Ovary (tissue), 9 donors: ENCODE data around the gene GAL3ST2. TPM values are rescaled to one million over a fixed set of nuclear protein-coding genes. Genes with fewer than 3 reads are reported as not detected.

Source experiments
- DNase-seq, 5 donors: peaks; one replicate each; pipeline ENCODE4 v3.0.0-alpha.2; 2019 to 2020
- H3K27ac ChIP-seq, 2 donors: fragments of 200-600 bp; one replicate each; pipeline versions ENCODE4 v1.5.1 to v1.8.0; 2019 to 2022
- H3K27me3 ChIP-seq: fragments of 200-600 bp; one replicate; pipeline ENCODE4 v1.8.0; 2022
- H3K36me3 ChIP-seq: fragments of 200-600 bp; sonication (generic); one replicate; pipeline ENCODE4 v1.5.1; 2019
- H3K4me1 ChIP-seq: one replicate; pipeline ENCODE4 v1.8.1; 2013; ENCODE audit warnings: mild to moderate bottlenecking, moderate library complexity; ENCODE audit not compliant: insufficient read depth
- H3K4me3 ChIP-seq: fragments of 200-600 bp; sonication (generic); one replicate; pipeline ENCODE4 v1.5.1; 2017
- H3K9me3 ChIP-seq, 2 donors: fragments of 200-600 bp in 1 of 2; sonication (generic) in 1 of 2; one replicate each; pipeline versions ENCODE4 v1.5.1 to v1.8.1; 2013 to 2019; ENCODE audit warnings: mild to moderate bottlenecking in 1 of 2, moderate library complexity in 1 of 2
- CTCF ChIP-seq, 3 donors: fragments of 450-650 bp in 2 of 3; fragments of 200-600 bp in 1 of 3; IDR thresholded peaks; one replicate each; pipeline versions ENCODE4 v1.5.1 to v1.8.0; 2016 to 2022; ENCODE audit warnings: antibody characterized with exemption in 3 of 3, mild to moderate bottlenecking in 1 of 3
- EP300 ChIP-seq: sonication (generic); formaldehyde crosslinking; IDR thresholded peaks from one replicate; pipeline ENCODE4 v1.6.1; 2017; ENCODE audit warnings: antibody characterized with exemption
- POLR2A ChIP-seq: fragments of 450-650 bp; IDR thresholded peaks from one replicate; pipeline ENCODE4 v1.6.1; 2017; ENCODE audit warnings: antibody characterized with exemption, mild to moderate bottlenecking, moderate library complexity
- WGBS, 3 donors: extraction: QIAGEN DNeasy Blood & Tissue Kit in 1 of 3; methylation state at CpG; one replicate each; pipeline versions ENCODE4 v1.1.5 to v1.1.7; 2013 to 2017; 5-methylcytosine and 5-hydroxymethylcytosine counted together
- intact Hi-C, 4 donors: fragments of 100-400 bp; cut with DNase I; formaldehyde crosslinking; loops; one replicate each; pipeline versions ENCODE4 v1.11.0 to v1.15.1; 2022 to 2023
- polyA plus RNA-seq, 2 donors: library from polyadenylated mRNA; stranded (reverse); fragments of 200-250 nt in 1 of 2; fragments of 350-450 nt in 1 of 2; fragmentation: Illumina TruSeq in 1 of 2; extraction: RNeasy Lipid Tissue Mini Kit (QIAGEN cat#74804) in 1 of 2; gene quantifications; one replicate each; pipeline ENCODE4 v1.2.3, GENCODE V29; 2013 to 2014
- total RNA-seq, 7 donors: library from RNA; depleted of rRNA in 2 of 7; stranded (reverse); fragments of >200 nt in 2 of 7; fragmentation: NEBNext Ultra II Directional in 3 of 7; extraction: Animal tissue kit (Norgen Biotek cat#: 25700) in 3 of 7; gene quantifications; one replicate each; pipeline versions ENCODE4 v1.1.0 to v1.2.4, GENCODE V29; 2016 to 2023
- donor health status: DM: no; HTN: no; CAD: no; lungs with moderate emphysema.
- donor health status: DM: no; HTN: no; CAD: no.
- donor health status: Bipolar disorder and iron deficiency.
- donor health status: DM: yes; HTN: yes; CAD: no.
- donor health status: DM: no; HTN: no; CAD: no.
- donor health status: DM: yes; HTN: yes; CAD: no.

Gene GAL3ST2
- total and polyA plus RNA-seq, 9 donors: 0.05 to 4.3 (median 0.57) TPM; not detected in 3

GRCh38 chr2:241808721-241809382, 32.2 kb downstream of the GAL3ST2 start, which contains the start of gene NEU4:
Gene NEU4, plus strand, starts transcription at chr2:241809193. Its CDS starts 5,292 bp downstream, at chr2:241814485.
- H3K27ac ChIP-seq: no peak within 1 kb of the TSS
- peaks cover 1% of the 10 kb centered on the region for H3K4me1 ChIP-seq
- H3K4me3 ChIP-seq: no peak within 1 kb of the TSS

GRCh38 chr2:241809383-241810306, 33.0 kb downstream of the GAL3ST2 start:
- 82 to 89% (median 82%) methylated on average over 29 of the region's 29 CpGs for WGBS, 3 donors
- TF ChIP-seq EP300: no peak
- TF ChIP-seq CTCF (IDR thresholded peaks at IDR 0.05): no peak
- TF ChIP-seq POLR2A: no peak
- no peaks in the 10 kb centered on the region for H3K9me3 ChIP-seq
- peaks cover 1% of the 10 kb centered on the region for H3K4me1 ChIP-seq
- DNase-seq: peak in 2 of 5 donors; percentile 14 to 38
- H3K27ac ChIP-seq: no peak overlapping the region
- no peaks in the 10 kb centered on the region for H3K27me3 ChIP-seq
- intact Hi-C loops: loop anchor here in 1 of 4 donors (5.0 kb wide), 1 partner anchor 847 kb away; no protein-coding TSS in a partner anchor
- H3K36me3 ChIP-seq: no peaks in the 10 kb centered on the region
- H3K4me3 ChIP-seq: no peak overlapping the region

More at GRCh38 chr2:241808721-241809382, 32.2 kb downstream of the GAL3ST2 start, which contains the start of gene NEU4:
- no peaks in the 10 kb centered on the region for H3K27me3 ChIP-seq
- WGBS, 3 donors: 88 to 94% (median 89%) methylated on average over 31 of the region's 31 CpGs
- H3K9me3 ChIP-seq: no peaks in the 10 kb centered on the region
- TF ChIP-seq EP300 (no peak), CTCF (IDR thresholded peaks at IDR 0.05) (no peak), POLR2A (no peak)
- DNase-seq: peak in 3 of 5 donors; percentile 12 to 45 (median 16)
- no peaks in the 10 kb centered on the region for H3K36me3 ChIP-seq
- intact Hi-C loops: no loop called here

- no peak for TF ChIP-seq EP300
- TF ChIP-seq POLR2A: no peak
- no peak for TF ChIP-seq CTCF (IDR thresholded peaks at IDR 0.05)
- H3K27ac ChIP-seq: no peak overlapping the region
- no peaks in the 10 kb centered on the region for H3K9me3 ChIP-seq
- intact Hi-C loops: loop anchor here in 1 of 4 donors (5.0 kb wide), 1 partner anchor 848 kb away; no protein-coding TSS in a partner anchor
- H3K4me3 ChIP-seq: no peak overlapping the region
- DNase-seq: peak in 1 of 5 donors; percentile 16
- H3K36me3 ChIP-seq: no peaks in the 10 kb centered on the region
- WGBS, 3 donors: 79 to 81% (median 79%) methylated on average over 23 to 28 of the region's 28 CpGs
- no peaks in the 10 kb centered on the region for H3K27me3 ChIP-seq
- H3K4me1 ChIP-seq: no peaks in the 10 kb centered on the region
Measured at GRCh38 chr2:241810307-241811200, 33.9 kb downstream of the GAL3ST2 start.
